LNCAP (cell line): ENCODE results near the gene EPM2AIP1.

Experiments
- CTCF ChIP-seq: fragments of 450-650 bp; IDR thresholded peaks from 2 replicates; pipeline ENCODE4 v1.5.1; 2017; ENCODE audit warnings: mild to moderate bottlenecking

EPM2AIP1 gene

GRCh38 chr3:37024092-37024491 is 31.2 kb upstream of the EPM2AIP1 start:
- peak; percentile 49 for TF ChIP-seq CTCF

- TF ChIP-seq CTCF, result no peak
Observed at GRCh38 chr3:37017683-37018082, 24.8 kb upstream of the EPM2AIP1 start.

- no peak for TF ChIP-seq CTCF
Observed at GRCh38 chr3:37016903-37017302, 24.0 kb upstream of the EPM2AIP1 start.

GRCh38 chr3:37015642-37016041 is 22.7 kb upstream of the EPM2AIP1 start:
- TF ChIP-seq CTCF, result no peak

GRCh38 chr3:37014620-37015019 is 21.7 kb upstream of the EPM2AIP1 start:
- TF ChIP-seq CTCF, result no peak

GRCh38 chr3:36993326-36994283 is 674 bp upstream of the EPM2AIP1 start, which contains the start of gene MLH1:
MLH1 (plus strand) TSS chr3:36993518; CDS start chr3:36993548, 30 bp downstream.
- TF ChIP-seq CTCF, result no peak

- no peak for TF ChIP-seq CTCF
Observed at GRCh38 chr3:36991923-36992805, 767 bp downstream of the EPM2AIP1 start.
